SK-N-SH treated with all-trans-retinoic acid at 6 μM for 48 hours (cell line): Measurements from ENCODE around the gene POM121L2.

Source experiments
- ATAC-seq: fragments of 200-7000 bp; cut with Tn5 transposase; 3 replicates; pipeline ENCODE4 v1.9.1; 2020; ENCODE audit warnings: mild to moderate bottlenecking, moderate library complexity
- ARNTL ChIP-seq: fragments of 450-650 bp; formaldehyde crosslinking; IDR thresholded peaks from 2 replicates; pipeline ENCODE4 v1.5.0; 2020; ENCODE audit warnings: low read depth, mild to moderate bottlenecking, moderate library complexity, borderline replicate concordance
- BACH2 ChIP-seq: fragments of 250-450 bp; sonication (Bioruptor Pico); IDR thresholded peaks from 2 replicates; pipeline ENCODE4 v1.9.0; 2021; ENCODE audit warnings: mild to moderate bottlenecking, borderline replicate concordance
- CSDC2 ChIP-seq: fragments of 250-450 bp; sonication (Bioruptor Pico); IDR thresholded peaks from 2 replicates; pipeline ENCODE4 v1.5.0; 2020; ENCODE audit warnings: mild to moderate bottlenecking, moderate library complexity
- ESRRG ChIP-seq: fragments of 250-450 bp; sonication (Bioruptor Pico); IDR thresholded peaks from 2 replicates; pipeline ENCODE4 v1.6.1; 2021; ENCODE audit warnings: mild to moderate bottlenecking
- GLIS3 ChIP-seq: fragments of 250-450 bp; sonication (Bioruptor Pico); IDR thresholded peaks from 2 replicates; pipeline ENCODE4 v1.5.0; 2020; ENCODE audit warnings: mild to moderate bottlenecking, moderate library complexity
- ISL1 ChIP-seq: fragments of 250-450 bp; sonication (Bioruptor Pico); IDR thresholded peaks from 2 replicates; pipeline ENCODE4 v2.1.2; 2022; ENCODE audit warnings: mild to moderate bottlenecking, moderate library complexity
- OSR1 ChIP-seq: fragments of 250-450 bp; sonication (Bioruptor Pico); IDR thresholded peaks from 2 replicates; pipeline ENCODE4 v1.8.0; 2022; ENCODE audit warnings: moderate library complexity, mild to moderate bottlenecking, inconsistent platforms
- POU6F1 ChIP-seq: fragments of 250-450 bp; sonication (Bioruptor Pico); IDR thresholded peaks from 2 replicates; pipeline ENCODE4 v1.8.0; 2021; ENCODE audit warnings: low read depth, mild to moderate bottlenecking, moderate library complexity, borderline replicate concordance
- SNAI2 ChIP-seq: fragments of 250-450 bp; sonication (Bioruptor Pico); IDR thresholded peaks from 2 replicates; pipeline ENCODE4 v1.5.0; 2020; ENCODE audit warnings: mild to moderate bottlenecking, moderate library complexity
- TCF4 ChIP-seq: fragments of 250-450 bp; sonication (Bioruptor Pico); IDR thresholded peaks from 2 replicates; pipeline ENCODE4 v1.8.0; 2021; ENCODE audit warnings: mild to moderate bottlenecking, moderate library complexity, borderline replicate concordance
- TSHZ2 ChIP-seq: fragments of 250-450 bp; sonication (Bioruptor Pico); IDR thresholded peaks from 2 replicates; pipeline ENCODE4 v1.5.0; 2020; ENCODE audit warnings: mild to moderate bottlenecking, moderate library complexity
- ZC3H10 ChIP-seq: fragments of 250-450 bp; sonication (Bioruptor Pico); IDR thresholded peaks from 2 replicates; pipeline ENCODE4 v1.5.1; 2021; ENCODE audit warnings: mild to moderate bottlenecking, moderate library complexity
- ZFP3 ChIP-seq: fragments of 250-450 bp; sonication (Bioruptor Pico); IDR thresholded peaks from 2 replicates; pipeline ENCODE4 v1.5.0; 2020; ENCODE audit warnings: mild to moderate bottlenecking, moderate library complexity
- ZFP30 ChIP-seq: fragments of 450-650 bp; formaldehyde crosslinking; IDR thresholded peaks from 2 replicates; pipeline ENCODE4 v1.5.0; 2022; ENCODE audit warnings: mild to moderate bottlenecking, moderate library complexity
- ZNF565 ChIP-seq: fragments of 450-650 bp; formaldehyde crosslinking; conservative IDR thresholded peaks from 2 replicates; pipeline ENCODE4 v1.5.0; 2020; ENCODE audit warnings: low read depth, mild to moderate bottlenecking, moderate library complexity
- ZNF70 ChIP-seq: fragments of 450-650 bp; formaldehyde crosslinking; IDR thresholded peaks from 2 replicates; pipeline ENCODE4 v1.5.0; 2020; ENCODE audit warnings: mild to moderate bottlenecking, moderate library complexity
- ZNF8 ChIP-seq: fragments of 450-650 bp; formaldehyde crosslinking; IDR thresholded peaks from 2 replicates; pipeline ENCODE4 v1.5.0; 2020; ENCODE audit warnings: mild to moderate bottlenecking, moderate library complexity
- TF ChIP-seq, protein P1 (sequence below): fragments of 250-450 bp; sonication (Bioruptor Pico); IDR thresholded peaks from 2 replicates; pipeline ENCODE4 v1.5.1; 2020; ENCODE audit warnings: low read depth, mild to moderate bottlenecking, moderate library complexity

Gene POM121L2

DNA sequence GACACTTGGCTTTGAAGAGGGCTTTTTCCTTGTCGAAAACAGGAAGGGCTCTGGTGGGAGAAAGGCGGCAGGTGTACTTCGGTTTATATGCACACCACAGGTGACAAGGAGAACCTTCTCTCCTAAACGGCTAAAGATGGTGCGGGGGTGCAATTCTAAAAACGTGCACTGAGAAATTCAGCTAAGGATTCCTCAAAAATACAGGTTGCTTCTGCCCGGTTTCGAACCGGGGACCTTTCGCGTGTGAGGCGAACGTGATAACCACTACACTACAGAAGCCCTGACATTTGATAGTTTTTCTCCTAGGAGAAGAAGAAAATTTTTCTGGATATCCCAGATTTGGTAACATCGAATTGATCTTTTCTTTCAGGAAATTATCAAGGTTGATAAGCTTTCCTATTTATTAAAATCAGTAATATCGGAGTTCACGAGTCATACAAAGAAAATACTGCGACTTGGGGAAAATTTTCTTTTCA, 32.0 kb downstream of the POM121L2 start:
- ATAC-seq = peak; percentile 77
- TF ChIP-seq ISL1 (CRISPR knock-in tag) (no peak), ARNTL (CRISPR knock-in tag) (no peak), POU6F1 (CRISPR knock-in tag) (no peak), ZNF8 (CRISPR knock-in tag) (no peak), ZFP30 (no peak), ZC3H10 (CRISPR knock-in tag) (no peak), ZNF70 (CRISPR knock-in tag) (no peak), TCF4 (no peak), CSDC2 (no peak)
- TF ChIP-seq, all 23 proteins: peak for 0

GRCh38 chr6:27279513-27280063, 32.5 kb downstream of the POM121L2 start:
- peak; percentile 55 for ATAC-seq
- TF ChIP-seq ZC3H10 (CRISPR knock-in tag) = no peak
- TF ChIP-seq OSR1 (CRISPR knock-in tag) = no peak
- no peak for TF ChIP-seq ZNF8 (CRISPR knock-in tag)
- TF ChIP-seq BACH2 (CRISPR knock-in tag) = no peak
- TF ChIP-seq TSHZ2 (CRISPR knock-in tag) = no peak
- no peak for TF ChIP-seq ZNF565 (CRISPR knock-in tag)
- TF ChIP-seq ZFP3 (CRISPR knock-in tag) = no peak
- TF ChIP-seq, all 23 proteins: peak for 0

GRCh38 chr6:27275025-27275956, 36.8 kb downstream of the POM121L2 start:
- no peak for ATAC-seq

More at GRCh38 chr6:27275025-27275956, 36.8 kb downstream of the POM121L2 start:
- TF ChIP-seq ZFP3 (CRISPR knock-in tag) = no peak
- no peak for TF ChIP-seq SNAI2 (CRISPR knock-in tag)
- TF ChIP-seq ESRRG (CRISPR knock-in tag) = no peak
- no peak for TF ChIP-seq TCF4
- no peak for TF ChIP-seq ARNTL (CRISPR knock-in tag)
- TF ChIP-seq, protein P1, sequence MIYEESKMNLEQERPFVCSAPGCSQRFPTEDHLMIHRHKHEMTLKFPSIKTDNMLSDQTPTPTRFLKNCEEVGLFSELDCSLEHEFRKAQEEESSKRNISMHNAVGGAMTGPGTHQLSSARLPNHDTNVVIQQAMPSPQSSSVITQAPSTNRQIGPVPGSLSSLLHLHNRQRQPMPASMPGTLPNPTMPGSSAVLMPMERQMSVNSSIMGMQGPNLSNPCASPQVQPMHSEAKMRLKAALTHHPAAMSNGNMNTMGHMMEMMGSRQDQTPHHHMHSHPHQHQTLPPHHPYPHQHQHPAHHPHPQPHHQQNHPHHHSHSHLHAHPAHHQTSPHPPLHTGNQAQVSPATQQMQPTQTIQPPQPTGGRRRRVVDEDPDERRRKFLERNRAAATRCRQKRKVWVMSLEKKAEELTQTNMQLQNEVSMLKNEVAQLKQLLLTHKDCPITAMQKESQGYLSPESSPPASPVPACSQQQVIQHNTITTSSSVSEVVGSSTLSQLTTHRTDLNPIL (CRISPR knock-in tag) = no peak
- no peak for TF ChIP-seq ZC3H10 (CRISPR knock-in tag)
- no peak for TF ChIP-seq ZNF8 (CRISPR knock-in tag)
- TF ChIP-seq ZNF70 (CRISPR knock-in tag) = no peak
- TF ChIP-seq TSHZ2 (CRISPR knock-in tag) = no peak
- no peak for TF ChIP-seq BACH2 (CRISPR knock-in tag)
- TF ChIP-seq GLIS3 = no peak
